HG03064 (cell line): ENCODE results near the gene PLAAT4.
"Not testable (repeated sequence)": the region's sequence is repeated elsewhere in the genome, so short reads cannot be mapped to it uniquely, and the experiment has no call there.

ENCODE experiments used
- ATAC-seq: cut with Tn5 transposase; IDR thresholded peaks from one replicate; pipeline ENCODE4 v1.9.1; 2021; ENCODE audit warnings: low read depth; ENCODE audit not compliant: unreplicated experiment

The PLAAT4 gene

DNA sequence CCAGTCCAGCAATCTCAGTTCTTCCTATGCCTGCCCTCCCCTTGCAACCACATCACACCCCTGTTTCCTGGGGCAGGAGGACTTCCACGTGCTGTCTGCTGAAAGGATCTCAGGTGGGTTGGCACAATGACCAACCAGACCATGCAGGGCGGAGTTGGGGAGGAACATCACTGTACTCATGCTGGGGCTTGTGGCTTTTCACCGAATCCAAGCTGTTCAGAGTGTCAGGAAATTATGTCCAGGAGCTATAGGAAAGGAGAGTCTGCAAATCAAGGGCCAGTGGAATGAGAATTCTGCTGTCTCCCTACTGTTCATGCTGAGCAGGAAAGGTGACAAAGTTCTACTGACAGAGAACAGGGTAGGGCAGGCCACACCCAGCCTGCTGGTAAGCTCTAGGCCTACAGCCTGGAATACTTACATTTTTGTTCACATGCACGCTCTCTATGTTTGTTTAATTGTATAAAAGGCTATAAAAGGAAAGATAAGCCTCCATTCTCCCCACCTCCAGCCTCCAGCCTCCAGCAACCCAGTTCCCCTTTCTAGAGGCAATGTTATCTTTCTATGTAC is 28.3 kb downstream of the PLAAT4 start:
- no peak for ATAC-seq

DNA sequence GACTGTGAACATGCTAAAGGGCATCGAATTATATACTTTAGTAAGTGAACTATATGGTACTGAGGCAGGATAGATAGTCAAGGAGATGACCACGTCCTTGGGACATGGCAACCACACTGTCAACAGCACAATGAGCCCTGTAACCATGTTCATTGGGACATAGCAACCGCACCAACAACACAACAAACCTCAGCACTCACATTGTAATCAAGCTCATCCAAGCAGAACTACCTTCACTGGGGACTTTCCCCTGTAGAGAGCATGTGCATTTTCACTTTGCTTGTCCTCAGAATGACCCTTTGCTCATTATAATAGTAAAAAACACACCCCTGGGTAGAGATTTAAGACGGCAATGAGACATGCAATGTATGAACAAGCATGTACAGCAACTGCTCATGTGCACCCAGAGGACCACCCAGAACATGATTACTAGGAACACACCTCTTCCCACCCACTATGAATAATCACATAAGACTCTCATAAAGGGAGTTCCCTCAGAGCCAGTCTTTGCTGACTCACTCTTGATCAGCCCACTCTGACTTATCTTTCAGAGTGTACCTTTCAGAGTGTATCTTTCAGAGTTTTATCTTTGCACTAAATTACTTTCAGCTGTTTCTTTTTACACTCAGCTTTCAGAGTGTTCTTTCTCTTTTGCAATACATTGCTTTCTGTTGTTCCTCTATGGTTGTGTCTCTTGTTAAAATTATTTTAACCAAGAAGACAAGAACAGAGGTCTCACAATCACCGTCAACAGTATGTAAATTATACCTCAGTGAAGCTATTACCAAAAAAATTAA is 30.6 kb downstream of the PLAAT4 start:
- ATAC-seq = peak; percentile 72

DNA sequence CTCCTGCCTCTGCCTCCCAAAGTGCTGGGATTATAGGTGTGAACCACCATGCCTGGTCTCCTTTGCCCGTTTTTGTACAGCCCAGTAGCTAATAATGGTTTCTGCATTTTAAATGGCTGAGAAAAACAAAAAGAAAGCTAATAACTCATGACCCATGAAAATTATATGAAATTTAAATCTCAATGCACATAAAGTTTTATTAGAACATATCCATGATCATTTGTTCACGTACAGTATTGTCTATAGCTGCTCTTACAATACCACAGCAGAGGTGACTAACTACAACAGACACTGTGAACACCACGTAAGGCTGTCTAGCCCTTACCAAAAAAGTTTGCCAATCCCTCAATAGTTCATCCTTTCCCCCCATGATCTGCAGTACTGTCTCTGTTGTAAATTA is 33.0 kb downstream of the PLAAT4 start:
- no peak for ATAC-seq

DNA sequence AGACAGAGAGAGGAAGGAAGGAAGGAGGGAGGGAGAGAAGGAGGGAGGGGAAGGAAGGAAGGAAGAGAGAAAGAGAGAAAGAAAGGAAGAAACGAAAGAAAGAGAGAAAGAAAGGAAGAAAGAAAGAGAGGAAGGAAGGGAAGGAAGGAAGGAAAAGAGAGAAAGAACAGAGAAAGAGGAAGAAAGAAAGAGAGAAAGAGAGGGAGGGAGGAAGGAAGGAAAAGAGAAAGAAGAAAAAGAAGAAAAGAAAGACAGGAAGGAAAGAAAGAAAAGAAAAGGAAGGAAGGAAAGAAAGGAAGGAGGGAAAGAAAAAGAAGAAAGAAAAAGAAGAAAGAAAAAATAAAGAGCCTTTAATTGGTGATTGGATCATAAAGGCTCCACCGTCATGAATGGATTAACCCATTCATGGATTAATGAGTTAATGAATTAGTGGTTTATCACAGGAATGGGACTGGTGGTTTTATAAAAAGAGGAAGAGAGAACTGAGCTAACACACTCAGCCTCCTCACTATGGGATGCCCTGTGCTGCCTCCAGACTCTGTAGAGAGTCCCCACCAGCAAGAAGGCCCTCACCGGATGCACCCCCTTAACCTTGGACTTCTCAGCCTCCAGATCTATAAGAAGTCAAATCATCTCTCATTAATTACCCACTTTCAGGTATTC is 35.5 kb downstream of the PLAAT4 start:
- no peak for ATAC-seq

DNA sequence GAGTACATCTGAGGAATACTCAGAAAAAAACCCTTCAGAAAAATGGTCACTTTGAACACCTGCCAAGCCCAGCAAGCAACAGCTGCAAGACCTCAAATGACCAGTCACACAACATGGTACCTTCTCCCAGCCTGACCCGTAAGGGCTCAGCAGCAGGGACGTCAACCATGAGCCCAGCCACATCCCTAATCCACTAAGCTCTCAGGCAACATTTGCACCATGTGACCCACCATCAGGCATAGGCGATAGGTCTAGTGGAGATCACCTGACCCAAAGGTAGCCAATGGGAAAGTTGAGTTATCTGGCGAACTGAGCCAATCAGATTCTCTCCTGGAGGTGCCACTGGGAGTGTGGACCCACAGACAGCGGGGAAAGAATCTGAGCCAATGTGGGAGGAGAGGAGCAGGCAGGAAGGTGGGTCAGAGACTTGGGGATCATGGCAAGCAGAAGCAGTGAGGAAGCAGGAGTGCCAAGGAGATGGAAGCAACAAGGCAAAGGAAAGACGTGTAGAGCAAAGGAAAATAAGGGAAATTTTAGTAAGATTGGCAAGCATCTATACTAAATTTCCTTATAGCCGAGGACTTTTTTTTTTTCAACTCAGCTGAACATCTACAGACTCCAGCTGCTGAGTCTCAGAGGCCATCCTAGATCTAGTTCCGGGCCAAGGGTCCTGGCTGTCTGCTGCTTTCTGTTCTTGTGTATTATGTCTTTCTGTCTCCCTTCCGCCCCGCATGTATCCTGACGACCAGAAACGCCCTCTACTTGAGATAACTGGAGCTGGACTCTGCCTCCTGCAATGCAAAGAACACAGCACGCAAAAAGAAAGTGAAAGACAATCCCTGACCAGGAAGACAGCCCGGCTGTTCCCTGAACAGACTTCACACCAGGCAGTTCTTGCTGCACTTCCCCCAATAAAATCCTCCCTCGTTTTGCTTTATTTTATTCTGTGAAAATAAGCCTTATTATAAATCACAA is 37.6 kb downstream of the PLAAT4 start:
- no peak for ATAC-seq

DNA sequence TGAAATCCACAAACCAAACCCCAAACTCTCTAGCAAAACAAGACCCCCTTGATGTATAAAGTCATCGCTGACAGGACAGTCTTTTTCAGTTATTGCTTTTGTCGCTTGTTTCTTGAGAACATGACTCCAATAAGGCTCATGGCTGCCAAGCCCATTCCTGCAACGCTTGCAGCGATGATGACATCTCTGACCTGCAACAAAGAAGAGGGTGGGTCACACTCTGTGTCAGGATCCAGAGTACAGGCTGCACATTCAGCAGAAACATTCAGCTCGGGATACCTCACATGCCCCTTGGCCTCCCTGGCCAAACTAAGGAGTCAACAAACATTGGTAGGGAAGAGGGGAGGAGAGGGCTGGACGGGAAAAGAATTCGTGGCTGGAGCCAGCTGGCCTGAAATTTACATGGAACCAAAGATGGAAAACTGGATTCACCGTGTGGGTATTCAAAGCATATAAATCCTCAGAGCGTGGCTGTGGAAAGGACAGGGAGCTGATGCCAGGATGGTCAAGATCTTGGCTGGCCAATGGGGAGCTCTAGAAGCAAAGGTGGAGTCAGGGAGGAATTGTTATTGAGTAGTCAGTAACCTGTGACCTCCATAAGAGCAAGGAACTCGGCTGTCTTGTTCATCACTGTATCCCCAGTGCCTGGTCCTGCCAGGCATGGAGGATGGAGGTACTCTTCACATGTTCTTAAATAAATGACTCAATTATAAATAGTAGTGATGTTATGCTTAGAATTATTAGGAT is 38.4 kb downstream of the PLAAT4 start:
- ATAC-seq = no peak

DNA sequence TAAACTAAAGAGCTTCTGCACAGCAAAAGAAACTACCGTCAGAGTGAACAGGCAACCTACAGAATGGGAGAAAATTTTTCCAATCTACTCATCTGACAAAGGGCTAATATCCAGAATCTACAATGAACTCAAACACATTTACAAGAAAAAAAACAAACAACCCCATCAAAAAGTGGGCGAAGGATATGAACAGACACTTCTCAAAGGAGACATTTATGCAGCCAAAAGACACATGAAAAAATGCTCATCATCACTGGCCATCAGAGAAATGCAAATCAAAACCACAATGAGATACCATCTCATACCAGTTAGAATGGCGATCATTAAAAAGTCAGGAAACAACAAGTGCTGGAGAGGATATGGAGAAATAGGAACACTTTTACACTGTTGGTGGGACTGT is 42.3 kb downstream of the PLAAT4 start:
- ATAC-seq = not testable (repeated sequence)

DNA sequence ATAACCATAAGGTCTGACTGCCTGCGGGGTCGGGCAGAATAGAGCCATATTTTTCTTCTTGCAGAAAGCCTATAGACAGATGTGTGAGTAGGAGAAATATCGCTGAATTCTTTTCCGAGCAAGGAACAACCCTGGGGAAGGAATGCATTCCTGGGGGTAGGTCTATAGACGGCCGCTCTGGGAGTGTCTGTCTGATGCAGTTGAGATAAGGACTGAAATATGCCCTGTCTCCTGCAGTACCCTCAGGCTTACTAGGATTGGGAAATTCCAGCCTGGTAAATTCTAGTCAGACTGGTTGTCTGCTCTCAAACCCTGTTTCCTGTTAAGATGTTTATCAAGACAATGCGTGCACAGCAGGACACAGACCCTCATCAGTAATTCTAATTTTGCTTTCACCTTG is 44.6 kb downstream of the PLAAT4 start:
- not testable (repeated sequence) for ATAC-seq

DNA sequence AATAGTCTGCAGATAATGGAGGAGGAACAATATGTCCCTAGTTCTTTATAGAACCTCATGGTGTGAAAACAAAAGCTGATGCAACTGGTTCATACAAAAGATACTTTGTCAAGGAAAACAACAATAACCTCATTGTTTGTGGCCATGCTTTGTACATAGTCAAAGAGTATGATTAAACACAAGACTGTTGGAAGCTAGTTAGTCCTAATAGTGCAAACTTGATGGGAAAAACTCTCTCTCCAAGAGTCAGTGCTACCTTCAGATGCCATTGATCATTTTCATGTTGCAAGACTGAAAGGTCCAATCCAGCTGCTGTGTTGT is 46.7 kb downstream of the PLAAT4 start:
- ATAC-seq = no peak

DNA sequence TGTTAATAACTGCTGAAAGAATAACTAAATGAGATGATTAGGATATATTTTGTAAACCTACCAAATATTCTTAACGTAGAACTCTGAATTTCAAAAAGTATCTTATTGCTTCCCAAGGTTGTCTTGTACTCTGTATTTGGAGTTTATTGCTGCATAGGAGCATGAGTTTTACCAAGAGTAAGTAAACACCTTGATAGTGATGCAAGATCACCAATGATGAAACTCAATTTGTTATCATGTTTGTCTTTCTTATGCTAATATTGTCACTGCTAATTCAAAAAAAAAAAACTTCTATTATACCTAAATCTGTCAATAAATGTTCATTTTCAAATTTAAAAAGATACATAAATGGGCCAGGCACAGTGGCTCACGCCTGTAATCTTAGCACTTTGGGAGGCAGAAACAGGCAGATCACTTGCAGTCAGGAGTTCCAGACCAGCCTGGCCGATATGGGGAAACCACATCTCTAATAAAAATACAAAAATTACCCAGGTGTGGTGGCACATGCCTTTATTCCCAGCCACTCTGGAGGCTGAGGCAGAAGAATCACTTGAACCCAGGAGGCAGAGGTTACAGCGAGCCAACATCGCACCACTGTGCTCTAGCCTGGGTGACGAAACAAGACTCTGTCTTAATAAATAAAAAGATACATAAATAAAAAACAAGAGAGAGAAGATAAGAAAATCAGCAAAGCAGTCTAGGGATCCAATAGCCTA is 50.0 kb downstream of the PLAAT4 start:
- no peak for ATAC-seq

DNA sequence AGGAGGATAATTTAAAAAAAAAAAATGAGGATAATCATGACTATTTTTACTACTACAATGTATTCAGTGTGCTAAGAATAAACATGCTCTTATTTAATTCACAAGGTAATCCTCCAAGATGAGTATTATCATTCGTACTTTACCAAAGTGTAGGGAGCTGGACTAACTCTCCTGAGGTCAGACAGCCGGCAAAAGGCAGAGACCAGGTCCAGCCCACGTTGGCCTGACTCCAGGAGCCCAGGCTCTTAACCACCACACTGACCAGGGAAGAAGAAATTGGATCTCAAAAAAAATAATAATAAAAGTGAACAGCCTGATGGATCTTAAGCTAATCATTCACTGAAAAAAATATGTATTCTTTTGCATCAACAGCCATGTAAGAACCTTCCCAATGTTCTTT is 52.4 kb downstream of the PLAAT4 start:
- no peak for ATAC-seq

DNA sequence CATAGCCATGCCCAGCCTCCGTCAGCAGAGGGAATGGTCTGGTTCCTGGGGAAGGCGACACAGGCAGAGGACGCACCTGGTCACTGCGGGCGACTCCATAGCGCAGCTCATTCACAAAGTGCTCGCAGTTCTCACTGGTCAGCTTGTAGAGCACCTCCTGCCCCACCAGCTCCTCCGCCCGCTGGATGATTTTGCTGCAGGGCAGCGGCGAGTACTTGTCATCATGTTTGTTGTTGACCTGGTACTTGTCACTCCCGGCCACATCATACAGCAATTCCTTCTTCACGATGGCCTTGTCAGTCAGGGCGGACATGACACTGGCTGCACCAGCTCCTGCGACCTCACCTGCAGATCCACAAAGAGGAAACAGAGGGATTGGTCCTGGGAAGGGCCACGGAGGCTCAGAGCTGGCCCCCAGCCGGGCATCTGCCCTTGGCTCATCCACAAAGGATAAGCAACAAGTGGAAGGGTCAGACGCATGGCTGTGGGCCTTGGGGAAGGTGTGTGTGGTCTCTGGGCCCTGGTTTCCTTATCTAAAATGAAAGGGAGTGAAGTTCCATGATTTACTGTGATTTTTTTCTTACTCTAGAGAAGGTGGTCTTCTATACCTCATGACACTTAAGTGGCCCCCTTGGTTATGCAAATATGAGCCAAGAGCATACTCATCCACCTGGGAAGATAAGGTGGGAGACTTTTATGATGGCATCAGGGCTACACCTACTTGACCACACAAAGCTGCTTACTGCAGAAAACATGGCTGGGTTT is 53.6 kb downstream of the PLAAT4 start:
- ATAC-seq = no peak

DNA sequence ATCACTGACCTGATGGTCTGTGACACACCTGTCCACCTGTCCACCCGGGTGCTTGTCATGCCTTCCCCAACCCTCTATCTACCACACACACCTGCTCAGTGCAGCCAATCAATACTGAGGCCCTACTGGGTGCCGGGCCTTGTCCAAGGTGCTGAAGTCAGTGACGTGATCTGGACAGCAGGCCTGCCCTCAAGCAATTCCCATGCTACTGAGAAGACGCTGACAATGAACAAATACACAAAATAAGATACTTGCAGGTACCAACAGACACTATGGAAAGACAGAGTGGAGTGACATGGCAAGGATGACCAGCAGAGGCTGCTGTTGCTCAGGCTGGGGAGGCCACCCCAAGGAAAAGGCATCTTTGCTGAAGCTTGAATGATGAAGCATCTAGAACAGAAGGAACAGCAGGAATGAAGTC is 56.4 kb downstream of the PLAAT4 start:
- ATAC-seq = no peak

DNA sequence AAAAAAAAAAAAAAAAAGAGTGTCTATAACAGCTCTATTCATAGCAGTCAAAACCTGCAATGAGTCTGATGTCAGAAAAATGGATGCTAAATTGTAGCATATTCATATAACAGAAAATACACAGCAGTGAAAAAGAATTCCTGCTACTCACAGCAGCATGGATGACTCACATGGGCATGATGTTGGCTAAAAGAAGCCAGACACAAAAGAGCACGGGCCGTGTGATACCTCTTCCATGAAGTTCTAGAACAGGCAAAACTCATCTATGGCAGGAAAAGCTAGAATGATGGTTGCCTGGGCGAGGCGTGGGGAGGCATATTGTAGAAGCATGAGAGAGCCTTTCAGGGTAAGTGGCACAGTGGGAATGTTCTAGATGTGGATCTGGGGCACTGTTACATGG is 58.7 kb downstream of the PLAAT4 start:
- ATAC-seq = no peak
